ENCODE measurements around the gene PSMD13. TPM values are rescaled to one million over a fixed set of nuclear protein-coding genes. Genes with fewer than 3 reads are reported as not detected.
A peak's percentile ranks its signal among the peaks of the same experiment; 100 is the strongest.

The PSMD13 gene
- total RNA-seq, 1 donor from 2014 or later = 87.5 TPM

DNA sequence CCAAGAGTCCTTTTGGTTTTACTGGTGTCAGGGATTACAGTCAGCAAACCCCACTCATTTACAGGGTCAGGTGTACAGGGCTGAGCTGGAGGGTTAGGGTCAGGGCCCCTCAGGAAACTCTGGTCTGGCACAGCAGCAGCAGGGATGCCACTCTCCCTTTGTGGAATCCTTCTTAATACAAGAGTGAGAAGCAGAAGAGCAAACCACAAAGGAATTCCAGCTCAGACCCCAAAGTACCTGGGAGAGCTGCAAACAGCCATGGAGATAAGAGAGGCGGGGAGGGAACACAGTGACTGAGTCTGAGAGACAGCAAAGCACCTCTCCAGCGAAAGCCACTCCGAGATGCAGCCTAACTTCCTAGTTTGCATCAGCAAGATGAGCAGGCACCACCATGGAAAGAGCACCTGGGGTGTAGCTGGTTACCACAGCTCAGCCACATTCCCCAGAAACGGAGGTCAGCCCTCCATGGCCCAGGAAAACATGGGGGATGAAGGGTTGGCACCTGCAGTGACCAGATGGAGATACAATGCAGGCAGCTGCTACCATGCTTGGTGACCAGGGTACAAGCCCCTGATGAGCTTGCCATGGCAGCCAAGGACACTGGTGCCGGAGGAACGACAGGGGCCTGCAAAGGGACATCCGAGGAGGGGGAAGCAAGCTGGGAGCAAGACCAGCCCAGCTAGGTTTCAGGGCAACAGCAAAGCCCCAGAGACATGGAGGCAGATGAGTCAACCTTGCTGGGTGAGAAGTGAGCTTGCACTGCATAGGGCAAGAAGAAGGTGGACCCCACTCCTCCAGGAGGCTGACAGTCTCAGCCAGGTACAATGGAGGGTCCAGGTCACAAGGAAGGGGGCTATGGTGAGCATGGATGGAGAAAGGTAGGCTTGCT, 33.5 kb upstream of the PSMD13 start:
- intact Hi-C loops (cut with DNase I) = no loop called here
- peak; percentile 31 for DNase-seq (ENCODE audit: low spot score)

- peak; percentile 71 for DNase-seq (ENCODE audit: low spot score)
- intact Hi-C loops (cut with DNase I) = no loop called here
Observed at GRCh38 chr11:203945-204586, 32.7 kb upstream of the PSMD13 start.

GRCh38 chr11:204587-205109, 32.1 kb upstream of the PSMD13 start:
- DNase-seq (ENCODE audit: low spot score) = peak; percentile 36
- intact Hi-C loops (cut with DNase I) = loop anchor here (5.0 kb wide), 1 partner anchor 153 kb away; no protein-coding TSS in a partner anchor

- peak; percentile 51 for DNase-seq (ENCODE audit: low spot score)
Observed at GRCh38 chr11:205221-206001, 31.4 kb upstream of the PSMD13 start.

DNA sequence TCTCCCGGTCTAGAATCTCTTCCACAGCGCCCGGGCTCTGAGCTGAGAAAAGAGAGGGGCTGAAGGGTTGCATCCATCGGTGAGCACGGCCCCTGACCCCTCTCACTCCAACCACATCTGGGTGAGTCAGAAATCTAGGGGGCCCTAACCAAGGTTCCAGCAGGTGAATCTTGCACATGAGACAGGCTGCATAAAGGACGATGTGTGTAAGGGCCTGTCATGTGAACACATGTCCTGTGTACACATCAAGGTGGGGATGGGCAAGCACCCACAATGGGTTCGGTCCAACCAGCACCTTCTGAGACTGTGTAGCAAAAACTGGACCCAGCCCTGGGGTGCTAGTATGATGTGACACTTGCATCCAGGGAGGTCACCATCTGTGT, 30.8 kb upstream of the PSMD13 start:
- intact Hi-C loops (cut with DNase I) = loop anchor here (5.0 kb wide), 1 partner anchor 151 kb away; no protein-coding TSS in a partner anchor
- DNase-seq (ENCODE audit: low spot score) = peak; percentile 73

More at GRCh38 chr11:205221-206001, 31.4 kb upstream of the PSMD13 start:
- intact Hi-C loops (cut with DNase I) = loop anchor here (5.0 kb wide), 1 partner anchor 152 kb away; no protein-coding TSS in a partner anchor

DNA sequence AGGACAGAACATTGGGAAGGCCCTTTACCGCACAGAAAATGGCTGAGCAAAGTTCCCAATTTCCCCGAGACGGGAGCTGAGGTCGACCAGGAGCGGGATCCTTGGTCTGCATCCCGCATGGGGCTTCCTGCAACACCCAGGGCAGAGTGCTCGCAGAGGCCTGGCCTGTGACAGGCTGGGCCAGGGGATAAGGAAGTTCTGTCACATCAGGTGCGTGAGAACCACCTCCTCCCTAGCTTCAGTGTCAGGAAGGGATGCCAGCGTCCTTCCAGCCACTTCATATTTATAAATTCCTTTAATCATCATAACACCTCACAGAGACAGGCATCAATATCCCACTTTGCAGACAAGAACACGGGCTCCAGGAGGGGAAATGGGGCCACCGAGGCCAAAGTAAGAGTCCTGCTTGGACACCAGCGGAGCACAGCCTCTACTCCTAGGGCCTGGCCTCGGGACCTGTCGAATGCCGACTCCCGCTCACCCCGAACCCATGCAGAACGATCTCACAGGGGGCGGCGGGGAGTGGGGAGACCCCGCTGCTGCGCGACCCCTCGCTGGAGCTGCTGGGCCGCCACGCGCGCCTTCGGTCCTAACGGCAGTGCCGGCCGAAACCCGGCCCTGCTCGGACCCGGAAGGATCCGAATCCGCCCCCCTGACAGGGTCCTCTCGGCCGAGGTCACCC, 30.1 kb upstream of the PSMD13 start:
- intact Hi-C loops (cut with DNase I) = loop anchor here (5.0 kb wide), 1 partner anchor 151 kb away; no protein-coding TSS in a partner anchor
- peak; percentile 63 for DNase-seq (ENCODE audit: low spot score)

DNA sequence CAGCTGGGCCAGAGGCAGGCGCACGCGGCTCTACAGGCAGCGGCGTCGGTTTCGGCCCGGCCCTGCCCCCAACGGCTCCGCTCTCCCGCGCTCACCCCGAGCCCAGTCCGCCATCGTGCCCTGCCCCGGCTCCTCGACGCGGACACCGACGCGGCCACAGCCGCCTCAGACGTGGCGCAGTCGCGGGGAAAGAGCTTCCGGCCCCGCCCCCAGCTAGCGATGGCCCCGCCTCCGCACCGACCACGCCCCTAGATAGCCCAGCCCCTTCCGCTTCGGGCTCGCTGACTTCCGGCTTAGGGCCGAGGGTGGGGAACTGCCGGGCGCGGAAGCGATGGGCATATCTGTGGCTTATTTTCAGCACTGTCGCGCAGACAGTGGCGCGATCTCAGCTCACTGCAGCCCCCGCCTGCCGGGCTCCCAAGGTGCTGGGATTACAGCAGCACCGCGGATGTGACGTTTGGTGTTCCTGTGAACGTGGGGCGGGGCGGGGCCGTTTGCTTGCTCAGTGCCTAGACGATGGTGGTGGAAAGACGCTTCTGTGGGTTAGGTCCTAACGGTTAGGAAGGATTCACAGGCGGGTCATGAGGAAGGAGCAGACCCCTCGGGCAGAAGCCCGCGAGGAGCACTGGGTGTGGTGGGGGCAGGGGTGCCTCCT, 29.4 kb upstream of the PSMD13 start, which contains the start of the genes BET1L and RIC8A:
BET1L (minus strand) TSS at position 192 of the 655 bp plus-strand sequence; CDS start at position 114, 78 bp downstream.
RIC8A (plus strand) TSS at position 501 of the 655 bp plus-strand sequence. CDS start 1,147 bp downstream, outside the sequence.
- intact Hi-C loops (cut with DNase I) = loop anchor here (5.0 kb wide), 1 partner anchor 150 kb away; no protein-coding TSS in a partner anchor
- DNase-seq (ENCODE audit: low spot score) = peak; percentile 98

- DNase-seq (ENCODE audit: low spot score) = no peak
- intact Hi-C loops (cut with DNase I) = loop anchor here (1.0 to 5.0 kb wide), 3 partner anchors 28 to 242 kb away; partner anchors contain the start of genes PSMD13, PTDSS2 and SIRT3
Observed at GRCh38 chr11:207863-208180, 29.0 kb upstream of the PSMD13 start.

DNA sequence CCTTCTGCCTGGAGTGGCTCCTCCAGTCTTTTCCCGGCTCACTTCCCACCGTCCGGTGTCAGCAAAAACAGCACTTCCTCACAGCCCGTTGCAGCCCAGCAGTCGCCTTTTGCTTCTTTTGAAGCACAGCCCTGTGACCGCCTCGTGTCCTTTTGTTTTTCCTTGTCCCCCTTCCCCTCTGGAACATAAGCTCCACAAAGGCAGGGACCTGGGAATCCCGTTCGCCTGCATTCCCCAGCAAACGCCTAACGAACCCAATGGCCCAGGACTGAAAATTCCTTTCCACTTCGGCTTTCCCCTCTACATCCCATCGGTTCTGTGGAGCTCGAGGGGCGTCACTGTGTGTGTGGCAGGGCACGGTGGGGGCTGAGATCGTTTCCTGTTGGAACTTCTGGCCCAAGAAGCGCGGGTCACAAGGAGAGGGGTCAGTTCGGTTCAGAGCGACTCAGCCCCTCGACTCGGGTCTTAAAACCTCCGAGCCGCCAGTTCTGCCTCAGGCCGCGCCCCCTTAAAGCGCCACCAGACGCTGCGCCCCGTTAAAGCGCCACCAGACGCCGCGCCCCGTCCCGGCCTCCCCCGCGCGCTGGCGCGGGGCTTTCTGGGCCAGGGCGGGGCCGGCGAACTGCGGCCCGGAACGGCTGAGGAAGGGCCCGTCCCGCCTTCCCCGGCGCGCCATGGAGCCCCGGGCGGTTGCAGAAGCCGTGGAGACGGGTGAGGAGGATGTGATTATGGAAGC, 28.4 kb upstream of the PSMD13 start:
- intact Hi-C loops (cut with DNase I) = loop anchor here (1.0 to 5.0 kb wide), 3 partner anchors 28 to 242 kb away; partner anchors contain the start of genes PSMD13, PTDSS2 and SIRT3

GRCh38 chr11:208917-209260, 27.9 kb upstream of the PSMD13 start:
- DNase-seq (ENCODE audit: low spot score) = no peak
- intact Hi-C loops (cut with DNase I) = loop anchor here (1.0 to 5.0 kb wide), 3 partner anchors 27 to 241 kb away; partner anchors contain the start of genes PSMD13, PTDSS2 and SIRT3

More for the DNA sequence above, 28.4 kb upstream of the PSMD13 start:
- peak; percentile 91 for DNase-seq (ENCODE audit: low spot score)

- peak; percentile 74 for DNase-seq (ENCODE audit: low spot score)
- intact Hi-C loops (cut with DNase I) = loop anchor here (5.0 kb wide), 1 partner anchor 148 kb away; no protein-coding TSS in a partner anchor
Observed at GRCh38 chr11:209275-210121, 27.3 kb upstream of the PSMD13 start.

GRCh38 chr11:210122-210802, 26.5 kb upstream of the PSMD13 start:
- peak; percentile 29 for DNase-seq (ENCODE audit: low spot score)
- intact Hi-C loops (cut with DNase I) = no loop called here

- intact Hi-C loops (cut with DNase I) = no loop called here
- DNase-seq (ENCODE audit: low spot score) = peak; percentile 7
Observed at GRCh38 chr11:210803-211180, 26.0 kb upstream of the PSMD13 start.

DNA sequence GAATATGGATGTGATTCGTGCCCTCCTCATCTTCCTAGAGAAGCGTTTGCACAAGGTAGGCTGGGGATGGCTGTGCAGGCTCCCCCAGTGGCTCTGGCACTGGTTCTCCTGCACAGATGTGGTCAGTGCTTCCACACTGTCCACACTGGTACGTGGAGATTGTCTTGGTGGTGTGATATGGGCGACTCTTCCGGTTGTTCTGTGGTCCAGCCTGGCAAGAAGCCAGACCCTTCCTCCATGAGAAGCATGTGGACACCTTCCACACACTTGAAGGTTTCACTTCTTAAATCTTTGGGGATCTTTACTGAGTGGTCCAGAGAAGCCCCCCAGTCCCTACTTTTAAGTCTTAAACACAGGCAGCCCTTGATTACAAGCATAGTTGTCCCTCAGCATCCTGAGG, 25.5 kb upstream of the PSMD13 start:
- peak; percentile 6 for DNase-seq (ENCODE audit: low spot score)
- intact Hi-C loops (cut with DNase I) = no loop called here

DNA sequence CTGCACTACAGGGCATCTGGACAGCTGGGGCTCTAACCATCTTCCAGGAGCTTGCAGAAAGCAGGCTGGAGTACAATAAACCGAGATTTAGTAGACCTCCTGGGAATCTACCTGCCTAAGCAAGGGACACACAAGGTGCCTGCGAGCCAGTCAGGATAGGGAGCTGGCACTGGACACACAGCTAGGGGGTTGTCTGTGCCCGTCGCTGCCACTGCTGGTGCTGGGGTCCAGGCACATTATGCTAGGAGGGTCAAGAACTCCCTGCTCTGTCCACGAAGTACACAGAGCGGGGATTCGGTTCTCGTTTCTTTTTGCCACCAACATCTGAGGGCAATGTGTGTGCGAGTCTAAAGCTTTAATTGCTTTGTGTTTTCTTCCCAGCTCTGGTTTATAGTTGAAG, 25.0 kb upstream of the PSMD13 start:
- intact Hi-C loops (cut with DNase I) = no loop called here
- DNase-seq (ENCODE audit: low spot score) = no peak
